ENCODE measurements around the gene TRABD2B. TPM values are rescaled to one million over a fixed set of nuclear protein-coding genes. Genes with fewer than 3 reads are reported as not detected.

The TRABD2B gene
- total RNA-seq, 2 experiments from 2014 or later: not detected

GRCh38 chr1:47772960-47773682 lies 224.1 kb downstream of the TRABD2B start:
- H3K4me3 Mint-ChIP-seq: no peak overlapping the region
- H3K27ac Mint-ChIP-seq: no peak overlapping the region
- H3K9me3 Mint-ChIP-seq: no peaks in the 10 kb centered on the region
- H3K36me3 Mint-ChIP-seq (ENCODE audit: low read depth): no peaks in the 10 kb centered on the region
- DNase-seq: no peak
- CTCF ChIA-PET: no interaction called here
- POLR2A ChIA-PET: interaction anchor here (0.6 kb wide), 1 partner anchor 40 kb away, joined by 3 read pairs; no protein-coding TSS in a partner anchor
- H3K27me3 Mint-ChIP-seq: no peaks in the 10 kb centered on the region
- no peaks in the 10 kb centered on the region for H3K4me1 Mint-ChIP-seq

GRCh38 chr1:47772281-47772680 lies 224.9 kb downstream of the TRABD2B start:
- DNase-seq: no peak
- no peak overlapping the region for H3K27ac Mint-ChIP-seq
- POLR2A ChIA-PET: no interaction called here

GRCh38 chr1:47771751-47772150 lies 225.4 kb downstream of the TRABD2B start:
- Mint-ChIP-seq H3K27me3 (no peaks in the 10 kb centered on the region), H3K9me3 (no peaks in the 10 kb centered on the region), H3K27ac (no peak overlapping the region), H3K36me3 (ENCODE audit: low read depth) (no peaks in the 10 kb centered on the region), H3K4me1 (no peaks in the 10 kb centered on the region), H3K4me3 (no peak overlapping the region)
- no peak for DNase-seq
- ChIA-PET POLR2A (no interaction called here), CTCF (no interaction called here)

More at GRCh38 chr1:47772281-47772680, 224.9 kb downstream of the TRABD2B start:
- Mint-ChIP-seq H3K27me3 (no peaks in the 10 kb centered on the region), H3K4me1 (no peaks in the 10 kb centered on the region), H3K4me3 (no peak overlapping the region), H3K36me3 (ENCODE audit: low read depth) (no peaks in the 10 kb centered on the region), H3K9me3 (no peaks in the 10 kb centered on the region)
- CTCF ChIA-PET: no interaction called here

GRCh38 chr1:47769983-47770382 lies 227.2 kb downstream of the TRABD2B start:
- CTCF ChIA-PET: no interaction called here

GRCh38 chr1:47769295-47769694 lies 227.9 kb downstream of the TRABD2B start:
- H3K4me1 Mint-ChIP-seq: no peaks in the 10 kb centered on the region
- no peaks in the 10 kb centered on the region for H3K27me3 Mint-ChIP-seq
- POLR2A ChIA-PET: no interaction called here
- DNase-seq: no peak
- H3K4me3 Mint-ChIP-seq: no peak overlapping the region
- H3K27ac Mint-ChIP-seq: no peak overlapping the region
- H3K9me3 Mint-ChIP-seq: no peaks in the 10 kb centered on the region
- CTCF ChIA-PET: no interaction called here
- no peaks in the 10 kb centered on the region for H3K36me3 Mint-ChIP-seq (ENCODE audit: low read depth)

More at GRCh38 chr1:47769983-47770382, 227.2 kb downstream of the TRABD2B start:
- POLR2A ChIA-PET: no interaction called here
- H3K27me3 Mint-ChIP-seq: no peaks in the 10 kb centered on the region
- no peak for DNase-seq
- H3K4me1 Mint-ChIP-seq: no peaks in the 10 kb centered on the region
- no peaks in the 10 kb centered on the region for H3K36me3 Mint-ChIP-seq (ENCODE audit: low read depth)
- H3K9me3 Mint-ChIP-seq: no peaks in the 10 kb centered on the region
- no peak overlapping the region for H3K4me3 Mint-ChIP-seq
- H3K27ac Mint-ChIP-seq: no peak overlapping the region

- Mint-ChIP-seq H3K27me3 (no peaks in the 10 kb centered on the region), H3K4me3 (no peak overlapping the region), H3K9me3 (no peaks in the 10 kb centered on the region), H3K27ac (no peak overlapping the region), H3K4me1 (no peaks in the 10 kb centered on the region), H3K36me3 (ENCODE audit: low read depth) (no peaks in the 10 kb centered on the region)
- CTCF ChIA-PET: no interaction called here
- POLR2A ChIA-PET: no interaction called here
- DNase-seq: no peak
These were observed 229.5 kb downstream of the TRABD2B start for GRCh38 chr1:47767741-47768100.

GRCh38 chr1:47766832-47767740 lies 230.1 kb downstream of the TRABD2B start:
- Mint-ChIP-seq H3K4me1 (no peaks in the 10 kb centered on the region), H3K27me3 (no peaks in the 10 kb centered on the region), H3K27ac (no peak overlapping the region), H3K4me3 (no peak overlapping the region), H3K36me3 (ENCODE audit: low read depth) (no peaks in the 10 kb centered on the region), H3K9me3 (no peaks in the 10 kb centered on the region)
- ChIA-PET POLR2A (no interaction called here), CTCF (no interaction called here)
- no peak for DNase-seq

- H3K4me3 Mint-ChIP-seq: no peak overlapping the region
- CTCF ChIA-PET: no interaction called here
- H3K9me3 Mint-ChIP-seq: no peaks in the 10 kb centered on the region
- no peak overlapping the region for H3K27ac Mint-ChIP-seq
- H3K4me1 Mint-ChIP-seq: no peaks in the 10 kb centered on the region
- H3K27me3 Mint-ChIP-seq: no peaks in the 10 kb centered on the region
- POLR2A ChIA-PET: no interaction called here
- no peak for DNase-seq
- H3K36me3 Mint-ChIP-seq (ENCODE audit: low read depth): no peaks in the 10 kb centered on the region
These were observed 231.3 kb downstream of the TRABD2B start for GRCh38 chr1:47765742-47766485.

- Mint-ChIP-seq H3K9me3 (no peaks in the 10 kb centered on the region), H3K4me1 (no peaks in the 10 kb centered on the region), H3K27ac (no peak overlapping the region), H3K36me3 (ENCODE audit: low read depth) (no peaks in the 10 kb centered on the region), H3K4me3 (no peak overlapping the region), H3K27me3 (no peaks in the 10 kb centered on the region)
- POLR2A ChIA-PET: no interaction called here
- CTCF ChIA-PET: no interaction called here
- no peak for DNase-seq
These were observed 231.9 kb downstream of the TRABD2B start for GRCh38 chr1:47765236-47765635.

GRCh38 chr1:47764461-47765046 lies 232.6 kb downstream of the TRABD2B start:
- Mint-ChIP-seq H3K4me3 (no peak overlapping the region), H3K27ac (no peak overlapping the region), H3K36me3 (ENCODE audit: low read depth) (no peaks in the 10 kb centered on the region), H3K27me3 (no peaks in the 10 kb centered on the region), H3K4me1 (no peaks in the 10 kb centered on the region), H3K9me3 (no peaks in the 10 kb centered on the region)
- ChIA-PET CTCF (interaction anchor here (0.6 kb wide), 1 partner anchor 352 kb away, joined by 4 read pairs; no protein-coding TSS in a partner anchor), POLR2A (no interaction called here)
- no peak for DNase-seq

- H3K36me3 Mint-ChIP-seq (ENCODE audit: low read depth): no peaks in the 10 kb centered on the region
- H3K4me1 Mint-ChIP-seq: no peaks in the 10 kb centered on the region
- no peak overlapping the region for H3K4me3 Mint-ChIP-seq
- no peaks in the 10 kb centered on the region for H3K9me3 Mint-ChIP-seq
- no peak for DNase-seq
- H3K27me3 Mint-ChIP-seq: no peaks in the 10 kb centered on the region
- ChIA-PET POLR2A (no interaction called here), CTCF (no interaction called here)
- H3K27ac Mint-ChIP-seq: no peak overlapping the region
These were observed 233.5 kb downstream of the TRABD2B start for GRCh38 chr1:47763591-47764171.

- DNase-seq: no peak
- H3K9me3 Mint-ChIP-seq: no peaks in the 10 kb centered on the region
- no peaks in the 10 kb centered on the region for H3K4me1 Mint-ChIP-seq
- H3K27ac Mint-ChIP-seq: no peak overlapping the region
- POLR2A ChIA-PET: no interaction called here
- no peak overlapping the region for H3K4me3 Mint-ChIP-seq
- CTCF ChIA-PET: no interaction called here
- H3K27me3 Mint-ChIP-seq: no peaks in the 10 kb centered on the region
- H3K36me3 Mint-ChIP-seq (ENCODE audit: low read depth): no peaks in the 10 kb centered on the region
These were observed 235.2 kb downstream of the TRABD2B start for GRCh38 chr1:47761974-47762373.

Data from activated CD4-positive, alpha-beta T cell treated with anti-CD3 and anti-CD28 coated beads, Interleukin-2, amount 10 ng/mL, durations not matched to agents 7 days and 5 days (primary cell).